K562 (cell line): ENCODE results near the gene UQCRHL. TPM values are rescaled to one million over a fixed set of nuclear protein-coding genes. Genes with fewer than 3 reads are reported as not detected.

Source experiments
- CC2D1A ChIP-seq: fragments of 450-650 bp; IDR thresholded peaks from 2 replicates; pipeline ENCODE4 v1.6.1; 2017; ENCODE audit warnings: mild to moderate bottlenecking
- FOXO4 ChIP-seq: fragments of 450-650 bp; formaldehyde crosslinking; IDR thresholded peaks from 2 replicates; pipeline ENCODE4 v1.4.0; 2020; ENCODE audit warnings: mild to moderate bottlenecking, moderate library complexity
- GATAD2B ChIP-seq: fragments of 450-650 bp; IDR thresholded peaks from 2 replicates; pipeline ENCODE4 v1.6.1; 2017; ENCODE audit warnings: mild to moderate bottlenecking, borderline replicate concordance
- LEF1 ChIP-seq: fragments of 450-650 bp; IDR thresholded peaks from 2 replicates; pipeline ENCODE4 v1.6.1; 2016; ENCODE audit warnings: mild to moderate bottlenecking
- RREB1 ChIP-seq: fragments of 250-450 bp; sonication (Bioruptor Pico); IDR thresholded peaks from 2 replicates; pipeline ENCODE4 v1.4.0; 2020
- SRSF9 ChIP-seq: fragments of 200-400 bp; formaldehyde crosslinking; IDR thresholded peaks from 2 replicates; pipeline ENCODE4 v1.6.1; 2017; ENCODE audit warnings: low read depth, low read length, borderline replicate concordance
- ZNF146 ChIP-seq: IDR thresholded peaks from one replicate; pipeline ENCODE4 v1.6.1; 2018; ENCODE audit warnings: missing compliant biosample characterization; ENCODE audit not compliant: unreplicated experiment
- ZNF407 ChIP-seq: fragments of 450-650 bp; IDR thresholded peaks from 2 replicates; pipeline ENCODE4 v1.6.1; 2016; ENCODE audit warnings: low read depth
- polyA plus RNA-seq, 8 experiments: library from polyadenylated mRNA; depleted of rRNA in 4 of 8; stranded (reverse) in 5 of 8; unstranded in 3 of 8; fragments of >200 nt; fragmentation: Nextera tagmentation in 2 of 8; fragmentation: Illumina TruSeq in 1 of 8; extraction: Ambion mirVana in 2 of 8; extraction: Trizol in 1 of 8; gene quantifications; 2 replicates each; pipeline versions ENCODE4 v1.2.1 to v1.2.3, GENCODE V29; 2011 to 2014; ENCODE audit warnings: inconsistent platforms in 1 of 8, missing spikeins in 1 of 8
- total RNA-seq, 7 experiments: library from RNA; depleted of rRNA in 6 of 7; stranded (reverse); fragments of >200 nt in 6 of 7; fragmentation: Illumina TruSeq in 2 of 7; extraction: Trizol in 2 of 7; gene quantifications; 2 replicates each; pipeline versions ENCODE4 v1.2.1 to v1.2.3, GENCODE V29; 2011 to 2021; ENCODE audit warnings: low replicate concordance in 1 of 7
- TF ChIP-seq, protein P1 (sequence below): conservative IDR thresholded peaks from 2 replicates; pipeline ENCODE4 v1.6.1; 2011; ENCODE audit warnings: low read depth, mild to moderate bottlenecking, low read length; ENCODE audit not compliant: control insufficient read depth

The UQCRHL gene
- total and polyA plus RNA-seq, 9 of the 15 experiments (the other 6 are each of a cell fraction or from before 2014, with no cell fraction given): 5.1 to 41.3 (median 21.8) TPM

DNA sequence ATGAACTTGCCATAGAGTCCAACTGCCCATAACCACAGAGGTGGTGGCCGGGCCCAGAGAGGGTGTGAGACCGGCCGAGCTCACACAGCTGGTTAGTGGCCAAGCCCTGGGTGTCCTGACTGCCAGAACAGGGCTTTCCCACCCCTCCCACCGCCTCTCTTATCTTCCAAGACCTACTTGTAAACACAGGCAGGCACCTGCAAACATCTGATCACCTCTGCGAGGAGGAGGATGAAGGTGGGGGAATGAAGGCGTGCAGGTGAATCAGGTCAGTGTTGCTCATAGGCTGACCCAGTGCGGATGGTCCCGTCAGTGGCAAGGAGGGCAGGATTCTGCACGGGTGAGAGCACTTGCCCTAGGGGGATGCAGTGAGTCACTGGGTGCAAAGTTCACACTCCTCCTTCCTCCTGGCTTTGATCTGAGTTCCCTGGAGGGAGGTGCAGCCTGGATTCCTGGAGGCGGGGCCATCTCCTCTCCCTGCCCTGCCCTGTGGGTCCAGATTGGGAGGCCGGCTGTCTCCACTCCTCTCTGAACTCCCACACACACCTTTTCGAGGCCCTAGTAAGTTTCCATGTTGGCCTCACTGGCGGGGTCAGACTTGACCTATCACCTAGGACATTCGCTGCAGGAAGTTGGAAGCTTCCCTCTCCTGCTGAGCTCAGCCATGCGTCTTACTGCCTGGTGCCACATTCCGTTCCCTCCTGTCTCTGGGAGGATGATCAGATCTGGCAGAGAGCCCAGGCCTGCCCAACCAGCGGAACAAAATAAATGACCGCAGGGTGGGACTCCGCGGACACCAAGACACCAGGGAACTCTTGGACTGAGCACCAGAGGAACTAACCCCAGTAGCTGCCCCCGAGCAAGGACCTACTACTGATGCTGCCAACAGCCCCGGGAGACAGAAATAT lies 7.3 kb downstream of the UQCRHL start (continued):
- no peak for TF ChIP-seq ZNF407
- TF ChIP-seq LEF1: peak; percentile 69
- no peak for TF ChIP-seq SRSF9
- no peak for TF ChIP-seq CC2D1A
- peak; percentile 33 for TF ChIP-seq RREB1 (CRISPR knock-in tag)
- TF ChIP-seq ZNF146 (CRISPR knock-in tag): peak; percentile 98
- TF ChIP-seq, protein P1, sequence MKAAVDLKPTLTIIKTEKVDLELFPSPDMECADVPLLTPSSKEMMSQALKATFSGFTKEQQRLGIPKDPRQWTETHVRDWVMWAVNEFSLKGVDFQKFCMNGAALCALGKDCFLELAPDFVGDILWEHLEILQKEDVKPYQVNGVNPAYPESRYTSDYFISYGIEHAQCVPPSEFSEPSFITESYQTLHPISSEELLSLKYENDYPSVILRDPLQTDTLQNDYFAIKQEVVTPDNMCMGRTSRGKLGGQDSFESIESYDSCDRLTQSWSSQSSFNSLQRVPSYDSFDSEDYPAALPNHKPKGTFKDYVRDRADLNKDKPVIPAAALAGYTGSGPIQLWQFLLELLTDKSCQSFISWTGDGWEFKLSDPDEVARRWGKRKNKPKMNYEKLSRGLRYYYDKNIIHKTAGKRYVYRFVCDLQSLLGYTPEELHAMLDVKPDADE: no peak
- TF ChIP-seq GATAD2B: no peak
- no peak for TF ChIP-seq FOXO4 (CRISPR knock-in tag)
